ENCODE results near the gene HELZ2. TPM values are rescaled to one million over a fixed set of nuclear protein-coding genes. Genes with fewer than 3 reads are reported as not detected.

The HELZ2 gene
- polyA plus RNA-seq, 1 of the 3 experiments (the other 2 are of a cell fraction): 7.6 TPM

- no peak overlapping the region for H3K9ac ChIP-seq
- H3K4me1 ChIP-seq (ENCODE audit: control insufficient read depth in 1 of 2, insufficient read depth in 2 of 2, low read depth in 1 of 2, low read length in 1 of 2): peaks cover 0 to 9% of the 10 kb centered on the region in 2 experiments; a peak in 1 of 4 replicates
- ChIA-PET POLR2A (interaction anchor here (1.4 kb wide), 1 partner anchor 11 kb away, joined by 4 read pairs; no protein-coding TSS in a partner anchor), CTCF (interaction anchor here (3.7 kb wide), 1 partner anchor 35 kb away, joined by 17 read pairs; no protein-coding TSS in a partner anchor)
- no peaks in the 10 kb centered on the region for H3K79me2 ChIP-seq (ENCODE audit: insufficient read depth)
- 0 out of 2 replicates have a peak, but pooled peaks cover 4% of the 10 kb centered on the region for H4K20me1 ChIP-seq (ENCODE audit: insufficient read depth)
- no peaks in the 10 kb centered on the region for H3K9me3 ChIP-seq
- 93% methylated on average over 27 of the region's 27 CpGs for WGBS (ENCODE audit: low lambda C conversion rate)
- TF ChIP-seq GABPA (IDR thresholded peaks at IDR 0.05; ENCODE audit: low read depth) (no peak), RFX5 (IDR thresholded peaks at IDR 0.05; ENCODE audit: low read length) (no peak), POLR2AphosphoS5 (IDR thresholded peaks at IDR 0.05; ENCODE audit: low read depth, low read length) (no peak), CTCF (IDR thresholded peaks at IDR 0.05) (no peak), FOSL2 (IDR thresholded peaks at IDR 0.05; ENCODE audit: borderline replicate concordance, low read depth) (no peak), CHD2 (IDR thresholded peaks at IDR 0.05; ENCODE audit: low read length, partially characterized antibody) (no peak), TAF1 (IDR thresholded peaks at IDR 0.05; ENCODE audit: borderline replicate concordance, low read depth, low read length) (no peak), RXRA (IDR thresholded peaks at IDR 0.05; ENCODE audit: borderline replicate concordance, low read depth) (no peak), SIN3A (IDR thresholded peaks at IDR 0.05; ENCODE audit: borderline replicate concordance, low read depth, low read length) (no peak), YY1 (IDR thresholded peaks at IDR 0.05; ENCODE audit: low read depth) (no peak), RAD21 (IDR thresholded peaks at IDR 0.05; ENCODE audit: low read length) (no peak), JUND (IDR thresholded peaks at IDR 0.05) (no peak), IRF3 (IDR thresholded peaks at IDR 0.05; ENCODE audit: low read depth, low read length) (no peak)
- no peak overlapping the region for H3K4me3 ChIP-seq (ENCODE audit: low read depth in 2 of 2, low read length in 1 of 2)
- H3K9me2 ChIP-seq: no peaks in the 10 kb centered on the region
- H3K27me3 ChIP-seq (ENCODE audit: insufficient read depth): no peaks in the 10 kb centered on the region
- DNase-seq: peak; percentile 32
- H3K36me3 ChIP-seq (replicated peaks in 1 of 2; ENCODE audit: control insufficient read depth in 1 of 2, insufficient read depth in 2 of 2, low read length in 1 of 2): no peaks in the 10 kb centered on the region
- H3K27ac ChIP-seq (ENCODE audit: low read depth in 2 of 2, low read length in 1 of 2): no peak overlapping the region
- H2AFZ ChIP-seq (ENCODE audit: low read depth): no peak overlapping the region
- H3F3A ChIP-seq (replicated peaks; ENCODE audit: insufficient read depth): peaks cover 7% of the 10 kb centered on the region
- H3K4me2 ChIP-seq: no peak overlapping the region
Observed at GRCh38 chr20:63531686-63532448, 42.2 kb downstream of the HELZ2 start.

GRCh38 chr20:63530788-63531160 lies 43.3 kb downstream of the HELZ2 start:
- no peaks in the 10 kb centered on the region for H3K27me3 ChIP-seq (ENCODE audit: insufficient read depth)
- 91% methylated on average over 9 of the region's 14 CpGs for WGBS (ENCODE audit: low lambda C conversion rate)
- CTCF ChIA-PET: interaction anchor here (3.7 to 5.2 kb wide), 2 partner anchors 8 to 34 kb away, joined by 17 to 25 read pairs; no protein-coding TSS in a partner anchor
- H3K27ac ChIP-seq (ENCODE audit: low read depth in 2 of 2, low read length in 1 of 2): no peak overlapping the region
- H3K4me2 ChIP-seq: no peak overlapping the region
- H3K9me2 ChIP-seq: no peaks in the 10 kb centered on the region
- no peak for TF ChIP-seq GABPA (IDR thresholded peaks at IDR 0.05; ENCODE audit: low read depth)
- TF ChIP-seq, protein P1, sequence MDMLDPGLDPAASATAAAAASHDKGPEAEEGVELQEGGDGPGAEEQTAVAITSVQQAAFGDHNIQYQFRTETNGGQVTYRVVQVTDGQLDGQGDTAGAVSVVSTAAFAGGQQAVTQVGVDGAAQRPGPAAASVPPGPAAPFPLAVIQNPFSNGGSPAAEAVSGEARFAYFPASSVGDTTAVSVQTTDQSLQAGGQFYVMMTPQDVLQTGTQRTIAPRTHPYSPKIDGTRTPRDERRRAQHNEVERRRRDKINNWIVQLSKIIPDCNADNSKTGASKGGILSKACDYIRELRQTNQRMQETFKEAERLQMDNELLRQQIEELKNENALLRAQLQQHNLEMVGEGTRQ (IDR thresholded peaks at IDR 0.05; ENCODE audit: borderline replicate concordance, low read depth, low read length): no peak
- TF ChIP-seq TEAD4 (IDR thresholded peaks at IDR 0.05; ENCODE audit: borderline replicate concordance, insufficient read depth): no peak
- TF ChIP-seq FOSL2 (IDR thresholded peaks at IDR 0.05; ENCODE audit: borderline replicate concordance, low read depth): no peak
- TF ChIP-seq ELF1 (IDR thresholded peaks at IDR 0.05): no peak
- TF ChIP-seq JUND (IDR thresholded peaks at IDR 0.05): no peak
- no peak for TF ChIP-seq CHD2 (IDR thresholded peaks at IDR 0.05; ENCODE audit: low read length, partially characterized antibody)
- no peak for TF ChIP-seq RFX5 (IDR thresholded peaks at IDR 0.05; ENCODE audit: low read length)
- POLR2A ChIA-PET: no interaction called here
- H4K20me1 ChIP-seq (ENCODE audit: insufficient read depth): 0 out of 2 replicates have a peak, but pooled peaks cover 4% of the 10 kb centered on the region
- H3K4me3 ChIP-seq (ENCODE audit: low read depth in 2 of 2, low read length in 1 of 2): no peak overlapping the region
- no peak overlapping the region for H3K9ac ChIP-seq
- H3F3A ChIP-seq (replicated peaks; ENCODE audit: insufficient read depth): peaks cover 17% of the 10 kb centered on the region
- H3K79me2 ChIP-seq (ENCODE audit: insufficient read depth): no peaks in the 10 kb centered on the region
- no peaks in the 10 kb centered on the region; a peak in 1 of 4 replicates for H3K4me1 ChIP-seq (ENCODE audit: control insufficient read depth in 1 of 2, insufficient read depth in 2 of 2, low read depth in 1 of 2, low read length in 1 of 2)
- no peaks in the 10 kb centered on the region for H3K9me3 ChIP-seq
- no peaks in the 10 kb centered on the region for H3K36me3 ChIP-seq (replicated peaks in 1 of 2; ENCODE audit: control insufficient read depth in 1 of 2, insufficient read depth in 2 of 2, low read length in 1 of 2)
- H2AFZ ChIP-seq (ENCODE audit: low read depth): no peak overlapping the region
- peak; percentile 23 for DNase-seq

All from SK-N-SH (cell line).